Measurements from ENCODE around the gene ESRRA. TPM values are rescaled to one million over a fixed set of nuclear protein-coding genes. Genes with fewer than 3 reads are reported as not detected.

The ESRRA gene
- total and polyA plus RNA-seq, 10 of the 15 experiments (the other 5 are each of a cell fraction or from before 2014, with no cell fraction given) = 0.32 to 48.9 (median 12.6) TPM

DNA sequence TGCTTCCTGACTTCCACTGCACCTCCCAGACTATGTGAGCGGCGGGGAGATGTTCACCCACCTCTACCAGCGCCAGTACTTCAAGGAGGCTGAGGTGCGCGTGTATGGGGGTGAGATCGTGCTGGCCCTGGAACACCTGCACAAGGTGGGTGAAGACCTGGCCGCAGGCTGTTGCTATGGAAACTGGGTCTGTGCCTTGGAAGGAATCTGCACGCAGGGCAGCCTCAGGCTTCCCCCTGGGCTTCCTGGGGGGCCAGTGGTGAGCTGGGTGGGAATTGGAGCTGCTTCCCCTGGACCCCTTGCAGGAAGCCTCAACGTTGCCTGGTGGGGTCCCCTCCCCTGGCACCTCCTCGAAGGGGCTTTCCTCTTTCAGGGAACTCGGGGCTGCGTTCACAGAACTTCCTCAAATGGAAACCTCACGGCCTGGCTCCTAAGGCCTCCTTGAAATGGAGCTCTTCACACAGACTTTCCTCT is 55.2 kb downstream of the ESRRA start:
- Histone ChIP-seq H3K4me2 (ENCODE audit: control insufficient read depth, insufficient read depth) (peak overlapping the region; percentile 96), H3K27me3 (replicated peaks in 1 of 2; ENCODE audit: control insufficient read depth in 2 of 2, insufficient read depth in 2 of 2, low read length in 1 of 2) (no peaks in the 10 kb centered on the region), H4K20me1 (ENCODE audit: control insufficient read depth, insufficient read depth) (no peaks in the 10 kb centered on the region), H3K4me1 (ENCODE audit: control insufficient read depth, insufficient read depth, low read length) (peaks cover 36% of the 10 kb centered on the region), H3K36me3 (ENCODE audit: control insufficient read depth in 2 of 2, insufficient read depth in 2 of 2, low read length in 1 of 2) (peaks cover 5 to 11% of the 10 kb centered on the region in 2 experiments; a peak in 3 of 4 replicates), H3K9me3 (replicated peaks; ENCODE audit: control insufficient read depth, insufficient read depth, low read length) (no peaks in the 10 kb centered on the region; the same call in 2 of the 3 replicates), H3K27ac (ENCODE audit: control insufficient read depth, insufficient read depth) (peak overlapping the region; percentile 65), H2AFZ (ENCODE audit: control insufficient read depth, low read depth, low read length) (peak overlapping the region; percentile 53), H3K9ac (ENCODE audit: control insufficient read depth, insufficient read depth, low read length) (peak overlapping the region; percentile 58), H3K4me3 (peak overlapping the region; percentile 69), H3K79me2 (ENCODE audit: control insufficient read depth, insufficient read depth, low read length) (peaks cover 21% of the 10 kb centered on the region)
- POLR2A ChIA-PET = interaction anchor here (0.5 to 2.5 kb wide), 7 partner anchors 12 to 884 kb away, joined by 3 to 14 read pairs (median 3); partner anchors contain the start of genes ESRRA, PRDX5 and TRMT112
- intact Hi-C loops (cut with micrococcal nuclease; ENCODE audit: unreplicated experiment) (no loop called here), in situ Hi-C loops (cut with MboI) (no loop called here)
- ATAC-seq = peak; percentile 13
- RAD21 ChIA-PET (ENCODE audit: unreplicated experiment) = interaction anchor here (0.6 to 9.7 kb wide), 7 partner anchors 14 to 1685 kb away, joined by 3 to 176 read pairs (median 4); partner anchors contain the start of genes PRDX5 and TRMT112
- CTCF ChIA-PET = interaction anchor here (0.5 to 3.4 kb wide), 16 partner anchors 16 to 328 kb away, joined by 3 to 31 read pairs (median 4); partner anchors contain the start of genes CCDC88B, PRDX5 and TRMT112
- no peak for DNase-seq (ENCODE audit: low read depth, low spot score)
- 29% methylated on average over 13 of the region's 13 CpGs for WGBS (ENCODE audit: insufficient coverage, insufficient replicate concordance, low lambda C conversion rate, missing lambda C conversion rate)
- no TSS peak for BruUV-seq (replicated peaks)
- SMC1A ChIA-PET (ENCODE audit: uncharacterized antibody, unreplicated experiment) = interaction anchor here (0.7 to 2.3 kb wide), 8 partner anchors 15 to 293 kb away, joined by 3 to 13 read pairs (median 4); partner anchors contain the start of genes PRDX5 and TRMT112
- no peak for TF ChIP-seq POLR2A (IDR thresholded peaks at IDR 0.05; ENCODE audit: low read depth, low read length)
- no peak for TF ChIP-seq MYC (IDR thresholded peaks at IDR 0.05; ENCODE audit: insufficient read depth, insufficient read length, insufficient replicate concordance, low read length, severe bottlenecking)
- TF ChIP-seq, protein P1, sequence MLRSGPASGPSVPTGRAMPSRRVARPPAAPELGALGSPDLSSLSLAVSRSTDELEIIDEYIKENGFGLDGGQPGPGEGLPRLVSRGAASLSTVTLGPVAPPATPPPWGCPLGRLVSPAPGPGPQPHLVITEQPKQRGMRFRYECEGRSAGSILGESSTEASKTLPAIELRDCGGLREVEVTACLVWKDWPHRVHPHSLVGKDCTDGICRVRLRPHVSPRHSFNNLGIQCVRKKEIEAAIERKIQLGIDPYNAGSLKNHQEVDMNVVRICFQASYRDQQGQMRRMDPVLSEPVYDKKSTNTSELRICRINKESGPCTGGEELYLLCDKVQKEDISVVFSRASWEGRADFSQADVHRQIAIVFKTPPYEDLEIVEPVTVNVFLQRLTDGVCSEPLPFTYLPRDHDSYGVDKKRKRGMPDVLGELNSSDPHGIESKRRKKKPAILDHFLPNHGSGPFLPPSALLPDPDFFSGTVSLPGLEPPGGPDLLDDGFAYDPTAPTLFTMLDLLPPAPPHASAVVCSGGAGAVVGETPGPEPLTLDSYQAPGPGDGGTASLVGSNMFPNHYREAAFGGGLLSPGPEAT (IDR thresholded peaks at IDR 0.05; ENCODE audit: low read depth) = 0 out of 2 replicates have a peak, but pooled peaks have one; percentile 38
- TF ChIP-seq NFXL1 (IDR thresholded peaks at IDR 0.05; ENCODE audit: borderline replicate concordance) = no peak
- TF ChIP-seq SP1 (IDR thresholded peaks at IDR 0.05; ENCODE audit: low read depth, low read length) = no peak
- TF ChIP-seq SUZ12 (IDR thresholded peaks at IDR 0.05; ENCODE audit: unreplicated experiment) = no peak
- TF ChIP-seq BMI1 (IDR thresholded peaks at IDR 0.05; ENCODE audit: borderline replicate concordance) = peak; percentile 72; the same call in 1 of the 2 replicates
- TF ChIP-seq EP300 (IDR thresholded peaks at IDR 0.05; ENCODE audit: borderline replicate concordance in 1 of 2, control insufficient read depth in 1 of 2, low read depth in 2 of 2, low read length in 2 of 2) = no peak
- no peak for TF ChIP-seq TCF3 (IDR thresholded peaks at IDR 0.05; ENCODE audit: borderline replicate concordance, insufficient read depth, low read depth, low read length)
- TF ChIP-seq YY1 (IDR thresholded peaks at IDR 0.05; ENCODE audit: low read depth, low read length) = no peak
- TF ChIP-seq RUNX3 (IDR thresholded peaks at IDR 0.05; ENCODE audit: low read length) = peak; percentile 7; the same call in 1 of the 2 replicates
- TF ChIP-seq SIX5 (IDR thresholded peaks at IDR 0.05; ENCODE audit: low read depth, low read length, severe bottlenecking) = no peak
- no peak for TF ChIP-seq ZNF622 (IDR thresholded peaks at IDR 0.05)
- no peak for FAIRE-seq
